Measurements from ENCODE around the gene PACC1.

DNA sequence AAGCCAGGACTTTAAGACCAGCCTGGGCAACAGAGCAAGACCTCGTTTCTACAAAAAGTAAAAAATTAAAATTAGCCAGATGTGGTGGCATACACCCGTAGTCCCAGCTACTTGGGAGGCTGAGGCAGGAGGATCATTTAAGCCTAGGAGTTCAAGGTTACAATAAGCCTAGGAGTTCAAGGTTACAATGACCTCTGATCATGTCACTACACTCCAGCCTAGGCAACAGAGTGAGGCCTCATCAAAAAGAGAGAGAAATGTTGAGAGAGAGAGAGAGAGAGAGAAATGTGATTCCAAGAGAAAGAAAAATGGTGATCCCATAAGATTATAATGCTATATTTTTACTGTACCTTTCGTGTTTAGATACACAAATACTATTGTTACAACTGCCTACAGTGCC lies 60.2 kb downstream of the PACC1 start:
- no peak for TF ChIP-seq POLR2AphosphoS5 (IDR thresholded peaks at IDR 0.05)
- no peak for TF ChIP-seq CTCF (IDR thresholded peaks at IDR 0.05)

All from breast epithelium (tissue), 3 donors.